Calu3 (cell line): Measurements from ENCODE around the gene CDYL. TPM values are rescaled to one million over a fixed set of nuclear protein-coding genes. Genes with fewer than 3 reads are reported as not detected.
A peak's percentile ranks its signal among the peaks of the same experiment; 100 is the strongest.

ENCODE experiments used
- BruUV-seq: library from RNA; stranded (reverse); fragments of 400-500 nt; replicated peaks from 2 replicates; lab custom pipeline; 2021; lab: Mats Ljungman, UMichigan
- CTCF ChIA-PET: fragments of 300-600 bp; sonication (Branson Sonifier 250); formaldehyde crosslinking; loops from one replicate; lab custom pipeline; 2022; ENCODE audit warnings: antibody characterized with exemption; lab: Charles Lee
- DNase-seq: peaks from one replicate; pipeline ENCODE4 v3.0.0; 2022
- H3K27ac Mint-ChIP-seq: one replicate; pipeline ENCODE4 v1.8.0; 2022; ENCODE audit warnings: mixed read lengths; ENCODE audit not compliant: unreplicated experiment
- H3K27me3 Mint-ChIP-seq: one replicate; pipeline ENCODE4 v1.8.0; 2022; ENCODE audit warnings: mixed read lengths; ENCODE audit not compliant: unreplicated experiment
- H3K36me3 Mint-ChIP-seq: one replicate; pipeline ENCODE4 v1.8.0; 2022; ENCODE audit warnings: mild to moderate bottlenecking, moderate library complexity, mixed read lengths; ENCODE audit not compliant: insufficient read depth, unreplicated experiment
- H3K4me1 Mint-ChIP-seq: one replicate; pipeline ENCODE4 v1.8.0; 2022; ENCODE audit warnings: mild to moderate bottlenecking, low read depth, mixed read lengths; ENCODE audit not compliant: unreplicated experiment
- H3K4me3 Mint-ChIP-seq: one replicate; pipeline ENCODE4 v1.8.0; 2022; ENCODE audit warnings: mild to moderate bottlenecking, low read depth, moderate library complexity, mixed read lengths; ENCODE audit not compliant: unreplicated experiment
- H3K9me3 Mint-ChIP-seq: one replicate; pipeline ENCODE4 v1.8.0; 2022; ENCODE audit warnings: low read depth, mixed read lengths; ENCODE audit not compliant: unreplicated experiment
- intact Hi-C: fragments of 100-400 bp; cut with micrococcal nuclease; formaldehyde crosslinking; loops from one replicate; pipeline ENCODE4 v1.10.0; 2022; ENCODE audit not compliant: unreplicated experiment
- total RNA-seq: library from RNA; stranded (reverse); gene quantifications from 2 replicates; pipeline ENCODE4 v1.2.3, GENCODE V29; 2022
- TF ChIP-seq, protein P1 (sequence below): fragments of 200-600 bp; IDR thresholded peaks from one replicate; pipeline ENCODE4 v1.8.0; 2022; ENCODE audit warnings: antibody characterized with exemption; ENCODE audit not compliant: unreplicated experiment

Gene CDYL
- total RNA-seq, 1 experiment from 2014 or later: 48.9 TPM

- intact Hi-C loops: loop anchor here (10.0 kb wide), 1 partner anchor 458 kb away; no protein-coding TSS in a partner anchor
- peaks cover 21% of the 10 kb centered on the region for H3K27me3 Mint-ChIP-seq
- no TSS peak for BruUV-seq
- no peak overlapping the region for H3K4me3 Mint-ChIP-seq
- TF ChIP-seq, protein P1, sequence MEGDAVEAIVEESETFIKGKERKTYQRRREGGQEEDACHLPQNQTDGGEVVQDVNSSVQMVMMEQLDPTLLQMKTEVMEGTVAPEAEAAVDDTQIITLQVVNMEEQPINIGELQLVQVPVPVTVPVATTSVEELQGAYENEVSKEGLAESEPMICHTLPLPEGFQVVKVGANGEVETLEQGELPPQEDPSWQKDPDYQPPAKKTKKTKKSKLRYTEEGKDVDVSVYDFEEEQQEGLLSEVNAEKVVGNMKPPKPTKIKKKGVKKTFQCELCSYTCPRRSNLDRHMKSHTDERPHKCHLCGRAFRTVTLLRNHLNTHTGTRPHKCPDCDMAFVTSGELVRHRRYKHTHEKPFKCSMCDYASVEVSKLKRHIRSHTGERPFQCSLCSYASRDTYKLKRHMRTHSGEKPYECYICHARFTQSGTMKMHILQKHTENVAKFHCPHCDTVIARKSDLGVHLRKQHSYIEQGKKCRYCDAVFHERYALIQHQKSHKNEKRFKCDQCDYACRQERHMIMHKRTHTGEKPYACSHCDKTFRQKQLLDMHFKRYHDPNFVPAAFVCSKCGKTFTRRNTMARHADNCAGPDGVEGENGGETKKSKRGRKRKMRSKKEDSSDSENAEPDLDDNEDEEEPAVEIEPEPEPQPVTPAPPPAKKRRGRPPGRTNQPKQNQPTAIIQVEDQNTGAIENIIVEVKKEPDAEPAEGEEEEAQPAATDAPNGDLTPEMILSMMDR: no peak
- DNase-seq: no peak
- peaks cover 14% of the 10 kb centered on the region for H3K4me1 Mint-ChIP-seq
- H3K36me3 Mint-ChIP-seq: peaks cover 22% of the 10 kb centered on the region
- H3K9me3 Mint-ChIP-seq: no peaks in the 10 kb centered on the region
- no peak overlapping the region for H3K27ac Mint-ChIP-seq
- CTCF ChIA-PET: no interaction called here
Measured at GRCh38 chr6:4772750-4773149, 3.5 kb upstream of the CDYL start.

DNA sequence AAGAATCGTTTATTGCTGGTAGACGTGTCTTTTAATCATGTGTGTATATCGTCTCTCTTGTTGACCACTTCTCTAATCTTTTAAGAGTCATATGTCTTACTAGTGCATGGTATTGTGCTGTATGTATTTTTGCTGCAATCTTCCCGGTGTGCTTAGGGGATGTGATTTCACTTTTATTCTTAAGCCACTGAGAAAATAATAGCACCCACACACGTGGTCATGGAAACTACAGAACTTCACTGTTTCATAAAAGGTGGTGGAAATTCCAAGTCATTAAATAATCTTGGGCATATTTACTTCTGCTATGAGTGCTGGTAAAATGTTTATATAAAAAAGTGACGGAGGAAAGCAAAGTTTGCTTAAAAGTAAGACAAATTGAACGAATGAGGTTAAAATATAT lies 3.0 kb upstream of the CDYL start:
- peaks cover 23% of the 10 kb centered on the region for H3K36me3 Mint-ChIP-seq
- TF ChIP-seq, protein P1: no peak
- H3K4me3 Mint-ChIP-seq: no peak overlapping the region
- no TSS peak for BruUV-seq
- CTCF ChIA-PET: no interaction called here
- intact Hi-C loops: loop anchor here (10.0 kb wide), 1 partner anchor 458 kb away; no protein-coding TSS in a partner anchor
- no peaks in the 10 kb centered on the region for H3K9me3 Mint-ChIP-seq
- no peak for DNase-seq
- peaks cover 21% of the 10 kb centered on the region for H3K27me3 Mint-ChIP-seq
- H3K27ac Mint-ChIP-seq: no peak overlapping the region
- peaks cover 19% of the 10 kb centered on the region for H3K4me1 Mint-ChIP-seq

- TF ChIP-seq, protein P1: no peak
- Mint-ChIP-seq H3K27me3 (peaks cover 21% of the 10 kb centered on the region), H3K27ac (peak overlapping the region; percentile 88), H3K4me3 (peak overlapping the region; percentile 98), H3K4me1 (peaks cover 21% of the 10 kb centered on the region), H3K36me3 (peaks cover 27% of the 10 kb centered on the region), H3K9me3 (no peaks in the 10 kb centered on the region)
- DNase-seq: no peak
- CTCF ChIA-PET: no interaction called here
- BruUV-seq: no TSS peak
- intact Hi-C loops: loop anchor here (1.0 to 10.0 kb wide), 2 partner anchors 162 to 459 kb away; no protein-coding TSS in a partner anchor
Measured at GRCh38 chr6:4774296-4774695, 1.9 kb upstream of the CDYL start.

DNA sequence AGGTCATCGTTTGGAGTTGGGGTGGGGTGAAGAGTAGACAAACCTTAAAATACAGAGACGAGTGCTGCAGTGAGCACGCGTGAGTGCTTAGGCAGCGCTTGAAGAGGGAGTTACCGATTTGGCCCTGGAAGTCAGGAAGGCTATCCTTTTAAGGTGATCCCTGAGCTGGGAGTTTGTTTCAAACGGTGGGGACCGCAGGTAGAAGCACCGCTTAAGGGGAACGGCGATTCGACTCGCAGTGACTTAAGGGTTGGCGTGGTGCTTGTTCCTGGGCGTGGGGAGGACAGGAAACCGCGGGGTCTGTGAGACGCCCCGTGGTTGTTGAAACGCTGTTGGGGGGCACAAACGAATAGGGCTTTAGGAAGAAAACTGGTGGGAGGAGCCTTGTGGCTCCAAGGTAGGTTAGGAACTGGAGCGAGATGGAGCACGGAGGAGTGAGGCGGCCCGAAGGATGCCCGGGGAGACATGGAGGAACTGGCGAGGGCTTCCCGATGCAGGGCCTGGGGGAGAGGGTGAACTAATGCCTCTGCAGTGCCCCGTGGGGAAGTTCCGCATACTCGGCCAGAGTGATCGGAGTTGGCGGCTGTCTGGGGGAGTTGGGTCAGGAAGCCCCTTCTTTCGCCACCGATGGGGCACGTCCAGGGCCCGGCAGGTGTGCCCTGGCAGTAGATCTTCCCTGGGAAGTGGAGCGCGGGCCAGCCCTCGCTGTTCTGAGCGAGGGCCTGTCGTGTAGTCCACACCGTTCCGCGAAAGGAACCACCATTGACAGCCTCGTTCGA lies 1.3 kb upstream of the CDYL start:
- CTCF ChIA-PET: interaction anchor here (1.5 kb wide), 1 partner anchor 461 kb away, joined by 3 read pairs; no protein-coding TSS in a partner anchor
- peaks cover 21% of the 10 kb centered on the region for H3K27me3 Mint-ChIP-seq
- peak overlapping the region; percentile 98 for H3K4me3 Mint-ChIP-seq
- peak; percentile 34 for DNase-seq
- intact Hi-C loops: loop anchor here (1.0 to 10.0 kb wide), 3 partner anchors 161 to 460 kb away; no protein-coding TSS in a partner anchor
- BruUV-seq: no TSS peak
- peaks cover 21% of the 10 kb centered on the region for H3K4me1 Mint-ChIP-seq
- peak overlapping the region; percentile 88 for H3K27ac Mint-ChIP-seq
- peaks cover 27% of the 10 kb centered on the region for H3K36me3 Mint-ChIP-seq
- no peaks in the 10 kb centered on the region for H3K9me3 Mint-ChIP-seq
- TF ChIP-seq, protein P1: no peak
